ENCODE measurements around the gene ISCA2.

GRCh38 chr14:74463697-74464096 is 29.9 kb upstream of the ISCA2 start:
- TF ChIP-seq CTCF (conservative IDR thresholded peaks at IDR 0.05 in 1 of 2, IDR thresholded peaks at IDR 0.05 in 1 of 2; ENCODE audit: low read depth in 1 of 2, low read length in 2 of 2) (no peak), EZH2 (IDR thresholded peaks at IDR 0.05; ENCODE audit: low read length, missing control alignments) (no peak)
